Skin epidermis (tissue), 12 donors: Measurements from ENCODE around the gene FABP1.

ENCODE experiments used
- H3K27ac ChIP-seq, 21 experiments: fragments of 200-600 bp; sonication (generic) in 11 of 21; one replicate each; pipeline ENCODE4 v1.5.0; 2020; ENCODE audit warnings: mild to moderate bottlenecking in 3 of 21, inconsistent platforms in 2 of 21, moderate library complexity in 2 of 21
- H3K4me3 ChIP-seq, 7 experiments: fragments of 200-600 bp; sonication (generic) in 2 of 7; one replicate each; pipeline ENCODE4 v1.5.0; 2020; ENCODE audit warnings: inconsistent platforms in 2 of 7, mild to moderate bottlenecking in 2 of 7, moderate library complexity in 1 of 7

The FABP1 gene

GRCh38 chr2:88139203-88139702 lies 11.4 kb upstream of the FABP1 start:
- no peak overlapping the region for H3K27ac ChIP-seq
- H3K4me3 ChIP-seq: no peak overlapping the region

DNA sequence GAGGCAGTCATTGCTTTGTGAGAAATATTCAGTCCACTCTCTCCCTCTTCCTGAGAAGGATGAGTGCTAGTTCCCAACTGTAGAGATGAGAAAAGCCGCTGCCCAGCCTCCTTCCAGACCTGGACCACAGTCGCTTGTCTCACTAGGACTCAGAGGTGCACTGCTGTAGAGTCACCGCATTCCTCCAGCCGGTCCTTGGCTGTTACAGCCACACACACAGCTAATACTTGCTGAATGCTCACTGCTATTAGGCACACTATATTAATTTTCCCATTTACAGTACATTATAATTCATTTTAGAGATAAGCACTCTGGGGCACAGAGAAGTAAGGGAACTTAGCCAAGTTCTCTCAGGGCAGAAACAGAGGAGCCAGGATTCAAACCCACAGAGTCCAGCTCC lies 10.0 kb upstream of the FABP1 start:
- Histone ChIP-seq H3K4me3 (no peak overlapping the region), H3K27ac (no peak overlapping the region)

DNA sequence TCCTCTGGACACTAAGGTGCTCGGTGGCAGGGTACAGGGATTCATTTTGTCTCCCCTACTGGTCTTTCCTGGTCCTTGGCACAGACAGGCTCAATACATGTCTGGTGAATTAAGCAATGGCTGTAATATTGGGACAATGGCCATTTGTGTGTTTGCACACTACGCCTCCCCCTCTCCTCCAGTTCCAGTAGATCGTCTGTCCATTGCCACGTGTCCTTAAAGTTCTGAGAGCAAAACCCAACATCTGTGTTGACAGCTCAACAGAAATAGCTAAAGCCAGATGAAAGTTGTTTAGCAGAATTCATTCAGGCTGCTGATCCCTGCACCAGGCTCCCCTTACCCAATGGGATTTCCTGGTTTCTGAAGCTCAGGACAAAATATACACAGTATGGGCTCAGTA lies 9.0 kb upstream of the FABP1 start:
- H3K4me3 ChIP-seq: no peak overlapping the region
- no peak overlapping the region for H3K27ac ChIP-seq

- H3K27ac ChIP-seq: no peak overlapping the region
- H3K4me3 ChIP-seq: no peak overlapping the region
Measured at GRCh38 chr2:88133875-88134274, 6.0 kb upstream of the FABP1 start.

- Histone ChIP-seq H3K27ac (no peak overlapping the region), H3K4me3 (no peak overlapping the region)
Measured at GRCh38 chr2:88131999-88132368, 4.1 kb upstream of the FABP1 start.

GRCh38 chr2:88131201-88131998 lies 3.5 kb upstream of the FABP1 start:
- H3K4me3 ChIP-seq: no peak overlapping the region
- no peak overlapping the region for H3K27ac ChIP-seq

DNA sequence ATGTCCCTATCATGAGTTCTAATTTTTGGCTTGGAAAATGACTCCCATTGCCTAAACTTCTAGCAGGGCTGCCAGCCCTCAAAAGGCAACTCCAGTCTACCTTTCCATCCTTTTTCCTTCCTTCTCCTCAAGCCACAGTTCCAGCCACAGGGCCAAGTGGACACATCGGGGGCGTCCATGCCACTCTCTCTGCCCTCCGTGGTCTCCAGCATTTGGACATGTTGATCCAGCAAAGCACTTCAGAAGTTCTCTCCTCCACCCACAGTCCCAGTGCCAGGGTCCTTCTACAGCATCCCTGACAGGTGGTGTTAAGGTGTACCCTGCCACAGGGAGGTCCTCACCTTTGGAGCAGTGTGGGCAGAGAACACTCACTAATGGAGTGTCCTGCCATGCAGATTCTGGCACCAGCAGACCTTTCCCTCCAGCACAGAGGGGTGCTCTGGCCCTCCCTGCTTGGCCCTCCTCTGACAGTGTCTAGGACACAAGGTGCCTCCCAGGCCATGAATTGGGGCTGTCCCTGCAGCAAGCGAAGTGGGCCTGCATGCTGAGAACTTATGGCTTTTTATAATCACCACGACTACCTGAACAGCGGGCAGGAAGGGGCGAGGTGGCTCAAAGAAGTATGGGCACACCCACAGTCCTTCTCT lies 1.6 kb upstream of the FABP1 start:
- H3K4me3 ChIP-seq: no peak overlapping the region
- H3K27ac ChIP-seq: no peak overlapping the region

DNA sequence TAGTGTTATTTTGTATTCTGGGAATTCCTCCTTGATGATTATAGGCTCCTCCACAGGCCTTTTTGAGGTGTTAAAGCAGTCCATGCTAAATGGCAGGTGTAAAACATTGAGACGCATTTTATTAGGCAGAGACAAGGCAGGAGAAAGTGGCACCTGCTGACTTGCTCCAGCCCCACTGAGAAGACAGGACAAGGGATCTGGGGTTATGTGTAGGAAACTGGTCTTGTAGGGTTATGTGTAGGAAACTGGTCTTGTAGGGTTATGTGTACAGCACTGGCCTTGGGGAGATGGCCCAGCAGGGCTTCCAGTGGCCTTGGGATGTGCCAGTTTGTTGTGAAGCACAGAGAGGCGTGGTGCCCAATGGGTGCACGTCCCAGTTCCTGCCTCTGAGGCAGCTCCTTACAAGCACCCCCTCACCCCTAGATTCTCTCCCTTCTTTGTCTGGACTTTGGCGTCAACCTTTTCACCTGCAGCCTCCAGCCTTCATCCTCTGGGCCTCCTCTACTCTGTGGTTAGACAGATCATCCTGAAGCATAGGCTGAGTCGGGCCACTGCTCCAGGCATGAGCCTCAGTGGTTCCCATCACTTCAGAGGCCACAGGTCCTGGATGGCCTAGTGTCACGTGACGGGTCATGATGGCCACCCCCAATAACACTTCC lies 921 bp upstream of the FABP1 start:
- Histone ChIP-seq H3K4me3 (no peak overlapping the region), H3K27ac (no peak overlapping the region)

- H3K4me3 ChIP-seq: no peak overlapping the region
- no peak overlapping the region for H3K27ac ChIP-seq
Measured at GRCh38 chr2:88127638-88127887, 299 bp downstream of the FABP1 start.

DNA sequence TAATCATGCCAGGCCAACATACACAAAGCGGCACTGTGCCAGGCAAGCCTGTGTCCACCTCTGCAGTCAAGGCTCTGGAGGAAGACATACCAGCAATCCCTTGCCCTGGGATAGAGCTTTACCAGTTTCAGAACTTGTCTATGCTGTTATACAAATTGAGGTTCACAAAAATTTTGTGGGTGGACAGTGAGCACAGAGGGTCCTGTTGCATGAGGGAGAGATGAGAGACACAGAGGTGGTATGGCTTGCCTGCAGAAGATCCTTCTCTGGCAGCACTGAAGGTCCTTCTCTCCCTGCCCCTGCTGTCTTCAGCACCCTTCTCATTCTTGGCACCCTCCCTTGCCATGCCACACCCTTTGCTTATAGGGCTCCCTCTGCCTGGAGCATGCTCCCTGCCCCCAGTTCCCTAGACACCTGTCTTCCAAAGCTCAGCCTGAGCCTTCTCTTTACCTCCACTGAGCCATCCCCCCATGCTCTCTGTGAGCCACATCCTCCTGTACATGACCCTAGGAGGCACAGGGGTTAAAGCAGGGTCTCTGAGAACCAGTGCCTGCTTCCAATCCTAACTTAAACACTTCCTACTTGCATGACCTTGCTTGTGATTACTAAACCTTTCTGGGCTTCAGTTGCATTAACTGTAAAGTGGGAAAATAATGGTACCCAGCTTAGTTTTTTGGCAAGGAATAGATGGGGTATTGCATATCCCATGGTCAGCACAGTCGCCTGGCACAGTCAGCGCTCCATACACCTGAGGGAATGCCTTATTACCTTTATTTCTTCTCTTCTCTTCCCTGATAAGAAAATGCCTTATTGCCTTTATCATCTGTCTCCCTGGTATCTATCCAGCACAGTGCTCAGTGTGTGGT lies 857 bp downstream of the FABP1 start:
- H3K4me3 ChIP-seq: no peak overlapping the region
- no peak overlapping the region for H3K27ac ChIP-seq

DNA sequence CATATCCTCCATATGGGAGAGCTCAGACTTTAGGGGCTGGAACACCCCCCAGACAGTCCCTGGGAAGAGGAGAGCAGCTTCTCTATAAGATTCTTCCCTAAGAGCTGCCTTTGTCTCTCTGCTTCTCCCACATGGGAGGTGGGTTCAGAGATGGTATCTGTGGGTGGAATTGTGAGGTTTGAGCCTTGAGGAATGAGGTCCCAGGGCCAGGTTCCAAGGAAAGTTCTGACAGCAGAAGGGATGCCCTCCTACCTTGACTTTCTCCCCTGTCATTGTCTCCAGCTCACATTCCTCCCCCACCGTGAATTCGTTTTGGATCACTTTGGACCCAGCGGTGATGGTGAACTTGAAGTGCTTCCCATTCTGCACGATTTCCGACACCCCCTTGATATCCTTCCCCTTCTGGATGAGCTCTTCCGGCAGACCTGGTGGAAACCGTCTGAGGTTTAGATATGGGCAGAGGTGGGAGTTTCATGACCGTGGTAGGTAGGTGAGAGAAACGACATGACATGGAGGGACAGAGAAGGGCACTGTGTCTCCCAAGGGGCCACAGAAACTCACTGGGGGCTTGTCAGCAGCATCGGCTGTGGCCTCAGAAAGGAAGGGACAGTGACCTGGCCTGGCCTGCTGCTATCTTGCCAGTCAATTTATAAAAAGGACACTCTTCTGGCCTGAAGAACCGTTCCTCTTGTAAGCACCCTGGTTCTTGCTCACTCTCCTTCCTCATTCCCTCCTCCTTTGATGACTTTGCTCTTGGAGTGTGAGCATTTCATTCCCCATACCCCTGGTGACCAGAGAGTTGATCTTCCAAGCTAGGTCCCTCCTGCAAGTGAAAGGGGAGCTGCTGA lies 1.7 kb downstream of the FABP1 start:
- no peak overlapping the region for H3K4me3 ChIP-seq
- H3K27ac ChIP-seq: no peak overlapping the region

DNA sequence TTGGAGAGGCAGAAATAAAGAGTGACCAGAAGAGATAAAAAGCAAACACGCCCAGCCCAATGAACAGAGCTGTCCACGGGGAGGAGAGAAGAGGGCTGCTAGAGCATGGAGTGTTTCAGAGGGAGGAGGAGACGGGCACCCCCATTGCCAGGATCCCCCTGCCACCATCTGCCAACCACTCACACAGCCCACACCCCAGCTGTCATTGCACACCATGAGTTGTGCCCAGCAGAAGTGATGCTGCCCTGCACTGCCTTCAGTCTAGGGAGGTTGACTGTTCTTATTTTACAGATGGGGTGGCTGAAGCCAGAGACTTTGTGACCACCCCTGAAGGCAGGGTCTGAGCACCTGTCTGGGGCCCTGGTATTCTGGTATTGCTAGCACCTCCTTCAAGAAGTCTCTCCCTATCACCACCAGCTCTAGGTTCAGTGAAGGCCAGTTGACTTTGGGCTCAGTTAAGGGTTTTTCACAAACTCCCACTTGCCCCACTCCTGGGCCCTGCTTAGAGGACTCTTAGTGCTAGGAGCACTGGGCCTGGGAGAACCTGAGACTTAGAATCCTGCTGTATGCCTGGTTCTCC lies 2.4 kb downstream of the FABP1 start:
- Histone ChIP-seq H3K4me3 (no peak overlapping the region), H3K27ac (no peak overlapping the region)

DNA sequence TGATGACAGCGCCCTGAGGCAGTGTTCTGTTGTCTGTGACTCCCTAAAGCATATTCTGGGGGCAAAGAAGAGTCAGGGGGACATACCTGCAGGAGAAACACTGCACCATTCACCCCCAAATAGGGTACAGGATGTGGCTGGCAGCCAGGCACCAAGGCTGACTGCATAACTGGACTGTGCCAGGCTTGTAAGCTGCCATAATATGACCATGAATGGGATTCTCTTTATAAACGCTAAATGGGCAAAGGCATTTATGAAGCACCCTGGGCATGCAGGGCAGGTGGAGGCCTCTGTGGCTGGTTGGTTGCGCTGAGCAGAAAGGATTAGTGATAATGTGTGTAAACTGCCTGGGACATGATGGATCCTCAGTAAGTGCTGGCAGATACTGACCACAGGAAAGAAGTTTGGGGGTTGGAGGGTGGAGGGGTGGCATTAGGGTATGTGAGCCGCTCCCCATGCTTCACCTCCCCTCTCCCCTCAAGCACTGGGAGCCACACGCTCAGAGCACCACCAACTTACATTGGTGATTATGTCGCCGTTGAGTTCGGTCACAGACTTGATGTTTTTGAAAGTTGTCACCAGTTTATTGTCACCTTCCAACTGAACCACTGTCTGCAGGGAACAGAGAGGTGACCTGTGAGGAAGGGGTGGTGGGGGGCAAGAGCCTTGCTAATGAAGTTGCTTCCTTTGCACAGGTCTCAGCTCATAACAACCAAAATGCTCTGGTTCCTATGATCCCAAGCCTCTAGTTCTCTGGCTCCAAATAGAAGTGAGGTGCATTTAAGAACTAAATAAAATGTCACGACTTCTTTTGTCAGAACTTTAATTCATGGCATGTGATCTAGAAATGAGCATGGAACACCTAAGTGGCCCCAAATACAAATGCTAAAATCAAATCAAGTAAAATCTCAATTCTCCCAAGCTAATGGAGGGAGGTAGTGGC lies 3.6 kb downstream of the FABP1 start:
- Histone ChIP-seq H3K27ac (no peak overlapping the region), H3K4me3 (no peak overlapping the region)

DNA sequence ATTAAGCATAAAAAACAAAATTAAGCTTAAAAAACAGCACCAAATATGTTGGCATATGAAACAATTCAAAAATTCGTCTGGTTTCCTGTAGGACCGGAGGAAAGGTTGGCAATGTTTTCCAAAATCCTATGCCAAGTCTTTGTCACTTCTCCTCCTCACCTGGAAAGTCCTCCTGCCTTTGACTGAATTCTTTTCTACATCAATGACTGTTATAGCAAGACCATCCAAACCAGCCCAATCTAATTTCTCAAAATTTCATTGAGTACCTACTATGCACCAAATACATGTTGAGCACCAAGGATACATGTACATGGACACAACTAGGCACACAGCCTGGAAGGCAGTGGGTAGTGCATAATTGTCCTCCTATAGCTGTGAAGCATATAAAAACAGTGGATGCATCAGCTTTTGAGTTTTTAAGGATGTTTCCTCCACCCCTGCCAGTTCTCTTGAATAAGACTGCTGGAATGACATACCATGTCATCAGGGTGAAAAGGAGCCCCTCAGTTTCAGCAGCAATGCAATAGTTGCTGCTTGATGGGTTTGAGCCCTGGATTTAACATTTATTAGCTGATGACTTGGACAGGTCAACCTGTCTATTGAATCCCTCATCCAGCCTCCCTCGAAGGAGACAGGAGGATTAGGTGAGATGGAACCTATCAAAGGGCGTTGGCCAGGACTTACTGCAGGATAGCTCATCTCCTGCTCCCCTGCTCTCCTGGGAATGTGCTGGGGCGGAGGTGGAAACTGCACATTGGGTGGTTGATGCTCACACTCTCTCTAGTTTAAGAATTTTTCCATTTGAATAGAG lies 4.5 kb downstream of the FABP1 start:
- Histone ChIP-seq H3K27ac (no peak overlapping the region), H3K4me3 (no peak overlapping the region)

DNA sequence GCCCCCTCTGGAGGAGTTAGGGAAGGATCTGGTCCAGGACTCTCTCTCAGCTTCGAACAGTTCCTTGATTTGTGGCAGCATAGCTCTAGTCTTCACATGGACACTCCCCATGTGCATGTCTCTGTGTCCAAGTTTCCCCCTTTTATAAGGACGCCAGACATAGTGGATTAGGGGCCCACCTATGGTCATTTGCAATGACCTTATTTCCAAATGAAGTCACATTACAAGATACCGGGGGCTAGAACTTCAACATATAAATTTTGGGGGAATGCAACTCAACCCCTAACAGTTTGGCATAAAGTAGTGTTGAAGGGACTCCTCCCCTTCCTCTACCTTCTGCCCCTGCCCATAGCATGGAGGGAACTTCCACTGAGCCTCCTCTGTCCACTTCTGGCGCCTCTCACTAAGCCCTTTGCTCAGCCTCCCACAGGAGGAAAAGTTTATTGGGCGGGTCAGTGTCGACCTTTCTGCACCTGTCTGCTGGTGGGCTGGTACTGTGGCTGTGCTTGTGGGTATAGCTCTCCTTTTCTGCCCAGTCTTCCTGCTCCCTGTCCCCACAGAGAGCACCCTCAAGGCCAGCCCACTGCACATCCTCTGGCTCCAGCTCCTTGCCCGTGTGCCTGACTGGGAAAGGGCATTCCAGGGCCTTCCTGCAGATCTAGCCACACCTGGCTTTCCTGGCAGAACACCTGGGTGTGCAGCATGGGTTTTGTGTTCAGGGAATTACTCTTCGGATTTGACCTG lies 5.5 kb downstream of the FABP1 start:
- H3K4me3 ChIP-seq: no peak overlapping the region
- no peak overlapping the region for H3K27ac ChIP-seq

DNA sequence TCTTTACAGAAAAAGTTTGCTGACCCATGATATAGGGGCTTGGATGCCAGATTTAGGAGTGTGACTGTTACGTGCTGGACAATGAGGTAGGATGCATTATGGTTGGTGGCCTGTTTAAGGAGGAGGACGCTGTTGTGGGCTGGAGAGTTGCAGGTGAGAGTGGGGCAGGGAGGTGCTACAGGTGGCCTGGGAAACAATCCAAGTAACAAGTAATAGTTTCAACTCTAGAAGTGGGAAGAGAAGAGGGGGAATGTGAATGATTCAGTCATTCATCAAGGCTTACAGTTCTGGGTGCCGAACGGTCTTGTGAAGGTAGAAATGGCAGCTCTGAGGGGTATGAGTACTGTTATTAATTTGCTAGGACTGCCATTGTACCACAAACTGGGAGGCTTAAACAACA lies 6.2 kb downstream of the FABP1 start:
- no peak overlapping the region for H3K27ac ChIP-seq
- H3K4me3 ChIP-seq: no peak overlapping the region

DNA sequence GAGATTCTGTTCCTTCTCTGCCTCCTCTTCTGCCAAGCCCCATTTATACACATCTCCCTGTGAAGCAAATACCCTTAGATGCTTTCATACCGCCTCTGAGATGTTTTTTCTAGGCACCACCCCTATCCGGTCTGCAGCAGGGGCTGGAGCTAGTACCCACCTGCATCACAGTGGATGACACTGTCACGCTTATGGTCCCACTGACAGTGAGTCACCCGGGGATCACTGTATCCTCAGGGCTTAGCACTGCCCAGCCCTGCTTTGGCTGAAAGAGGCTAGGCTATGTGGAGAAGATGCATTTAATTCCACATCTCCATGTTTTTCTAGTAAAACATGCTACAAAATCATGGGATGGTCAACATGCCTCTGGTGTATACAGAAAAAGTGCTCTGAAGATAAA lies 9.9 kb downstream of the FABP1 start:
- no peak overlapping the region for H3K4me3 ChIP-seq
- H3K27ac ChIP-seq: no peak overlapping the region
